Hematopoietic multipotent progenitor cell treated with erythropoietin and hydrocortisone succinate and interleukin-3 and kit ligand, for 8 days (in vitro differentiated cells): ENCODE measurements around the gene RAPSN.

Source experiments
- DNase-seq: peaks from one replicate; pipeline ENCODE4 v3.0.0-alpha.2; 2015

Gene RAPSN

GRCh38 chr11:47406896-47407745, 41.8 kb downstream of the RAPSN start:
- DNase-seq, result peak; percentile 24

GRCh38 chr11:47403571-47403970, 45.4 kb downstream of the RAPSN start:
- no peak for DNase-seq

GRCh38 chr11:47403135-47403534, 45.8 kb downstream of the RAPSN start:
- DNase-seq, result no peak

- peak; percentile 32 for DNase-seq
These were observed 48.1 kb downstream of the RAPSN start for GRCh38 chr11:47400768-47401279.

GRCh38 chr11:47399860-47400767, 48.8 kb downstream of the RAPSN start:
- DNase-seq, result peak; percentile 6

- no peak for DNase-seq
These were observed 50.4 kb downstream of the RAPSN start for GRCh38 chr11:47398551-47398950.

GRCh38 chr11:47398011-47398410, 50.9 kb downstream of the RAPSN start:
- DNase-seq, result no peak

- no peak for DNase-seq
These were observed 53.0 kb downstream of the RAPSN start for GRCh38 chr11:47396049-47396320.

- no peak for DNase-seq
These were observed 53.5 kb downstream of the RAPSN start for GRCh38 chr11:47395223-47396048.

GRCh38 chr11:47394322-47395222, 54.4 kb downstream of the RAPSN start:
- DNase-seq, result peak; percentile 55

- no peak for DNase-seq
These were observed 55.0 kb downstream of the RAPSN start for GRCh38 chr11:47394050-47394321.

GRCh38 chr11:47393163-47394049, 55.5 kb downstream of the RAPSN start:
- no peak for DNase-seq

GRCh38 chr11:47392546-47393162, 56.3 kb downstream of the RAPSN start:
- no peak for DNase-seq

- no peak for DNase-seq
These were observed 57.1 kb downstream of the RAPSN start for GRCh38 chr11:47391711-47392432.

GRCh38 chr11:47391077-47391583, 57.8 kb downstream of the RAPSN start:
- DNase-seq, result no peak

GRCh38 chr11:47390422-47390760, 58.5 kb downstream of the RAPSN start:
- DNase-seq, result no peak

- DNase-seq, result no peak
These were observed 59.1 kb downstream of the RAPSN start for GRCh38 chr11:47389577-47390421.

GRCh38 chr11:47388697-47389576, 60.0 kb downstream of the RAPSN start:
- no peak for DNase-seq
